K562 (cell line): Measurements from ENCODE around the gene HMX3. TPM values are rescaled to one million over a fixed set of nuclear protein-coding genes. Genes with fewer than 3 reads are reported as not detected.

ENCODE experiments used
- ARID2 ChIP-seq: fragments of 450-650 bp; IDR thresholded peaks from 2 replicates; pipeline ENCODE4 v1.6.1; 2017; ENCODE audit warnings: antibody characterized with exemption, mild to moderate bottlenecking
- CC2D1A ChIP-seq: fragments of 450-650 bp; IDR thresholded peaks from 2 replicates; pipeline ENCODE4 v1.6.1; 2017; ENCODE audit warnings: mild to moderate bottlenecking
- CEBPZ ChIP-seq: fragments of 150-350 bp; IDR thresholded peaks from 2 replicates; pipeline ENCODE4 v1.6.1; 2014; ENCODE audit warnings: low read depth, mild to moderate bottlenecking, low read length, borderline replicate concordance
- DDX20 ChIP-seq: fragments of 450-650 bp; IDR thresholded peaks from 2 replicates; pipeline ENCODE4 v1.6.1; 2016; ENCODE audit warnings: missing genetic modification characterization, low read depth, mild to moderate bottlenecking, missing compliant biosample characterization, moderate library complexity
- EWSR1 ChIP-seq: fragments of 450-650 bp; IDR thresholded peaks from 2 replicates; pipeline ENCODE4 v1.6.1; 2018; ENCODE audit warnings: borderline replicate concordance, mild to moderate bottlenecking, low read depth, moderate library complexity; ENCODE audit not compliant: partially characterized antibody
- HEY1 ChIP-seq: fragments of 250-450 bp; sonication (Bioruptor Pico); IDR thresholded peaks from 2 replicates; pipeline ENCODE4 v1.5.0; 2020; ENCODE audit warnings: mild to moderate bottlenecking, moderate library complexity, borderline replicate concordance
- IRF9 ChIP-seq: fragments of 450-650 bp; IDR thresholded peaks from 2 replicates; pipeline ENCODE4 v1.6.1; 2016; ENCODE audit warnings: missing biosample characterization, missing genetic modification characterization
- KLF6 ChIP-seq: fragments of 250-450 bp; sonication (Bioruptor Pico); IDR thresholded peaks from 2 replicates; pipeline ENCODE4 v1.4.0; 2020; ENCODE audit warnings: mild to moderate bottlenecking, moderate library complexity, borderline replicate concordance
- MITF ChIP-seq: IDR thresholded peaks from 2 replicates; pipeline ENCODE4 v1.6.1; 2014; ENCODE audit warnings: antibody characterized with exemption
- NONO ChIP-seq, 2 experiments: fragments of 200-400 bp in 1 of 2; fragments of 450-650 bp in 1 of 2; formaldehyde crosslinking in 1 of 2; IDR thresholded peaks; 2 replicates each; pipeline ENCODE4 v1.6.1; 2017; ENCODE audit warnings: low read depth in 2 of 2, mild to moderate bottlenecking in 2 of 2, moderate library complexity in 2 of 2, low read length in 1 of 2
- NR3C1 ChIP-seq: sonication (generic); formaldehyde crosslinking; IDR thresholded peaks from 2 replicates; pipeline ENCODE4 v1.8.1; 2022; ENCODE audit warnings: missing genetic modification reagents
- POLR2A ChIP-seq: fragments of 450-650 bp; conservative IDR thresholded peaks from 2 replicates; pipeline ENCODE4 v1.6.1; 2016
- RAD51 ChIP-seq: fragments of 450-650 bp; IDR thresholded peaks from 2 replicates; pipeline ENCODE4 v1.7.1; 2016; ENCODE audit warnings: low read depth, mild to moderate bottlenecking, borderline replicate concordance
- TEAD1 ChIP-seq, 2 experiments: fragments of 450-650 bp in 1 of 2; sonication (generic) in 1 of 2; formaldehyde crosslinking; IDR thresholded peaks; 2 replicates each; pipeline versions ENCODE4 v1.4.0 to v1.8.0; 2020 to 2022; ENCODE audit warnings: mild to moderate bottlenecking in 2 of 2, missing genetic modification reagents in 1 of 2
- USF2 ChIP-seq: sonication (generic); formaldehyde crosslinking; IDR thresholded peaks from 2 replicates; pipeline ENCODE4 v1.5.0; 2020; ENCODE audit warnings: missing genetic modification reagents
- XRCC4 ChIP-seq: IDR thresholded peaks from one replicate; pipeline ENCODE4 v1.6.1; 2011; ENCODE audit not compliant: insufficient read depth, insufficient read length; ENCODE audit errors: extremely low read depth
- ZNF518B ChIP-seq: fragments of 250-450 bp; sonication (Bioruptor Pico); IDR thresholded peaks from 2 replicates; pipeline ENCODE4 v1.5.0; 2021; ENCODE audit warnings: mild to moderate bottlenecking, moderate library complexity
- ZNF79 ChIP-seq: fragments of 250-450 bp; sonication (Bioruptor Pico); IDR thresholded peaks from 2 replicates; pipeline ENCODE4 v1.4.0; 2020; ENCODE audit warnings: low read depth, mild to moderate bottlenecking, moderate library complexity
- polyA plus RNA-seq, 8 experiments: library from polyadenylated mRNA; depleted of rRNA in 4 of 8; stranded (reverse) in 5 of 8; unstranded in 3 of 8; fragments of >200 nt; fragmentation: Nextera tagmentation in 2 of 8; fragmentation: Illumina TruSeq in 1 of 8; extraction: Ambion mirVana in 2 of 8; extraction: Trizol in 1 of 8; gene quantifications; 2 replicates each; pipeline versions ENCODE4 v1.2.1 to v1.2.3, GENCODE V29; 2011 to 2014; ENCODE audit warnings: inconsistent platforms in 1 of 8, missing spikeins in 1 of 8
- total RNA-seq, 7 experiments: library from RNA; depleted of rRNA in 6 of 7; stranded (reverse); fragments of >200 nt in 6 of 7; fragmentation: Illumina TruSeq in 2 of 7; extraction: Trizol in 2 of 7; gene quantifications; 2 replicates each; pipeline versions ENCODE4 v1.2.1 to v1.2.3, GENCODE V29; 2011 to 2021; ENCODE audit warnings: low replicate concordance in 1 of 7

Gene HMX3
- total and polyA plus RNA-seq, 9 of the 15 experiments (the other 6 are each of a cell fraction or from before 2014, with no cell fraction given): 0.55 to 43.5 (median 7.4) TPM; not detected in 2

GRCh38 chr10:123154092-123154710, 18.4 kb downstream of the HMX3 start, which contains the start of gene BUB3 (continued):
- TF ChIP-seq MITF (no peak), HEY1 (no peak), KLF6 (CRISPR knock-in tag) (no peak), TEAD1 (CRISPR knock-in tag; IDR thresholded peaks at IDR 0.05) (no peak), XRCC4 (no peak), RAD51 (peak; percentile 95), POLR2A (peak; percentile 96), ZNF79 (CRISPR knock-in tag) (no peak), IRF9 (no peak), EWSR1 (no peak), NONO (IDR thresholded peaks at IDR 0.05; ENCODE audit: low read depth in 2 of 2, low read length in 1 of 2) (no peak), USF2 (CRISPR knock-in tag) (peak; percentile 98), ZNF518B (CRISPR knock-in tag) (no peak), DDX20 (tag) (no peak), CC2D1A (peak; percentile 68), CEBPZ (no peak), NR3C1 (no peak), ARID2 (no peak)
